Measurements from ENCODE around the gene ATP6V1B1. TPM values are rescaled to one million over a fixed set of nuclear protein-coding genes. Genes with fewer than 3 reads are reported as not detected.

ATP6V1B1 gene
- total and polyA plus RNA-seq, 9 of the 15 experiments (the other 6 are each of a cell fraction or from before 2014, with no cell fraction given): not detected

DNA sequence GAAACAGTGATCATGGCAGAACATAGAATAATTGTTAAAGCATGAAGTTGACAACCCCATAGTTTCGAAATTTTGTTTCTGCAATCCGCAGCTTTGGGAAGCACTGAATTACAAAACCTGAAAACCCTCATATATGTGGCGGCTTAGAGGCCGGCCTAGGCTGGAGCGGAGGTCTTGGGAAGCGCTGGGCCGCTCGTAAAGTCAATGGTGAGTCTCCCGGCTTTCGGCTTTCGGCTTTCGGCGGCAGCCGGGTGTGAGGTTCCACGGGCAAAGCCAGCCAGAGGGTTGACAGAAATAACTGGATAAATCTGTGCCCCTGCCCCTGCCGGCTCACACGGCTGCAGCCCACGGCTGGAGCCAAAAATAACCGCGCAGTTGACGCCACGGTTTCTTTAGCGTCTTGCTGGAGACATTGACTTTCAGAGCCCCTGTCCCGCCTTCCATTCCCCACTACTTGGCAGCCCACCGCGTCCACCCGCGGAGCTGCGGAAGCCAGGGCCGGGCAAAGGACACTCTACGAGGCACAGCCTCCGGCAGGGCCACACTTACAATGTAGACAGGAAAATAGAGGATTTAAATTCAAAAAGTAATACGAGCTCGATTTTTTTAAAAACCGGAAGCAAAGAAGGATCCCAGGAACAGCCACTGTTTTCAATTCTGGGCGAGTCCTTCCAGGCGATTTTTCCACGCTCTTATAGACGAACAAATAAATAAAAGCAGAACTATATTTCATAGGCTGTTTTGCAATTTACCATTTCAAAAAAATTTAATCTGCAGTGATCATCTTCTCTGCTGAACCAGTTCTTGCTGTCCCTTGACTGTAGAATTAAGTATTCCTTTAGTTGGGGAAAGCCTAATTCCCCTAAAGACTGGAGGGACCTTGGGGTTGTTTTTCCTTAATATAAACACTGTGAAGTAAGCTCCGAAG is 28.3 kb upstream of the ATP6V1B1 start:
- Histone ChIP-seq H3K9me1 (ENCODE audit: control insufficient read depth, insufficient read depth, low read length) (no peaks in the 10 kb centered on the region), H3K4me3 (no peak overlapping the region), H3K4me2 (ENCODE audit: insufficient read depth, low read length) (no peak overlapping the region), H3K79me2 (ENCODE audit: control insufficient read depth, insufficient read depth, low read length) (no peaks in the 10 kb centered on the region), H3K9ac (ENCODE audit: insufficient read depth in 1 of 2, low read depth in 2 of 2, low read length in 2 of 2) (peak overlapping the region in 1 of 2 experiments; percentile 68; a peak in 2 of 4 replicates), H3K36me3 (ENCODE audit: control insufficient read depth, insufficient read depth, low read length) (no peaks in the 10 kb centered on the region), H3K9me3 (replicated peaks; ENCODE audit: control insufficient read depth, insufficient read depth, low read depth, low read length) (no peaks in the 10 kb centered on the region), H3K4me1 (replicated peaks in 1 of 2; ENCODE audit: control insufficient read depth in 2 of 2, insufficient read depth in 2 of 2, low read length in 2 of 2) (peaks cover 0 to 13% of the 10 kb centered on the region in 2 experiments; a peak in 2 of 5 replicates), H3K27me3 (ENCODE audit: control insufficient read depth in 2 of 2, insufficient read depth in 2 of 2, low read length in 2 of 2) (peaks cover 41 to 55% of the 10 kb centered on the region in 2 experiments), H3K27ac (ENCODE audit: extremely low read depth, low read depth, low read length) (no peak overlapping the region), H4K20me1 (replicated peaks; ENCODE audit: control insufficient read depth, insufficient read depth, low read length) (0 out of 2 replicates have a peak, but pooled peaks cover 5% of the 10 kb centered on the region), H2AFZ (ENCODE audit: low read depth, low read length) (peak overlapping the region; percentile 6; the same call in 1 of the 2 replicates)
- DNase-seq (ENCODE audit: extremely low read depth in 1 of 4, low spot score in 3 of 4) (no peak), FAIRE-seq (no peak), ATAC-seq (peak; percentile 61)
- in situ Hi-C loops (cut with MboI) (no loop called here), intact Hi-C loops (cut with micrococcal nuclease) (no loop called here)
- WGBS (ENCODE audit: insufficient coverage, low coverage, missing lambda C conversion rate): 5% methylated on average over 40 of the region's 40 CpGs
- BruUV-seq (replicated peaks): no TSS peak
- TF ChIP-seq ZNF174 (CRISPR knock-in tag; IDR thresholded peaks at IDR 0.05): no peak
- TF ChIP-seq NFIX (CRISPR knock-in tag; IDR thresholded peaks at IDR 0.05; ENCODE audit: low read depth): no peak
- peak; percentile 12 for TF ChIP-seq ZFP36 (IDR thresholded peaks at IDR 0.05; ENCODE audit: low read depth, low read length, partially characterized antibody)
- no peak for TF ChIP-seq ZNF384 (IDR thresholded peaks at IDR 0.05; ENCODE audit: low read depth, low read length)
- no peak for TF ChIP-seq C11orf30 (IDR thresholded peaks at IDR 0.05; ENCODE audit: low read depth)
- TF ChIP-seq CXXC5 (CRISPR knock-in tag; IDR thresholded peaks at IDR 0.05): 0 out of 2 replicates have a peak, but pooled peaks have one; percentile 12
- ChIA-PET POLR2A (interaction anchor here (0.8 to 1.2 kb wide), 3 partner anchors 11 to 485 kb away, joined by 3 read pairs; no protein-coding TSS in a partner anchor), CTCF (ENCODE audit: low intra/inter-chr PET ratio) (no interaction called here)
